H9 (cell line): ENCODE results near the gene ART4. TPM values are rescaled to one million over a fixed set of nuclear protein-coding genes. Genes with fewer than 3 reads are reported as not detected.

Source experiments
- DNase-seq: peaks from one replicate; pipeline ENCODE4 v3.0.0-alpha.2; 2017
- H2AFZ ChIP-seq: one replicate; pipeline ENCODE4 v1.6.1; 2013; ENCODE audit warnings: mild to moderate bottlenecking, low read length, control low read depth, moderate library complexity
- H2AK5ac ChIP-seq: 2 replicates; pipeline ENCODE4 v1.6.1; 2013; ENCODE audit warnings: low read length, control low read depth, mixed read lengths; ENCODE audit not compliant: insufficient read length
- H2BK120ac ChIP-seq: one replicate; pipeline ENCODE4 v1.6.1; 2013; ENCODE audit warnings: low read depth, mild to moderate bottlenecking, low read length, control low read depth, inconsistent platforms; ENCODE audit not compliant: poor library complexity, severe bottlenecking
- H2BK12ac ChIP-seq: 2 replicates; pipeline ENCODE4 v1.6.1; 2013; ENCODE audit warnings: low read length, control low read depth, mixed read lengths, low read depth; ENCODE audit not compliant: insufficient read length
- H2BK15ac ChIP-seq: 2 replicates; pipeline ENCODE4 v1.6.1; 2013; ENCODE audit warnings: low read depth, low read length, control low read depth
- H2BK20ac ChIP-seq: one replicate; pipeline ENCODE4 v1.6.1; 2013; ENCODE audit warnings: low read depth, mild to moderate bottlenecking, low read length, control low read depth, inconsistent platforms; ENCODE audit not compliant: poor library complexity, severe bottlenecking
- H2BK5ac ChIP-seq: 2 replicates; pipeline ENCODE4 v1.6.1; 2013; ENCODE audit warnings: low read length, control low read depth, mixed read lengths; ENCODE audit not compliant: insufficient read length
- H3K14ac ChIP-seq: 2 replicates; pipeline ENCODE4 v1.6.1; 2013; ENCODE audit warnings: low read length, control low read depth; ENCODE audit not compliant: insufficient read depth
- H3K18ac ChIP-seq: 2 replicates; pipeline ENCODE4 v1.6.1; 2013; ENCODE audit warnings: low read depth, mild to moderate bottlenecking, mixed read lengths, low read length, control low read depth; ENCODE audit not compliant: insufficient read length
- H3K23ac ChIP-seq: 2 replicates; pipeline ENCODE4 v1.6.1; 2013; ENCODE audit warnings: low read length, control low read depth, mixed read lengths, low read depth; ENCODE audit not compliant: insufficient read length
- H3K23me2 ChIP-seq: 2 replicates; pipeline ENCODE4 v1.6.1; 2013; ENCODE audit warnings: low read depth, mild to moderate bottlenecking, mixed read lengths, low read length, control low read depth; ENCODE audit not compliant: insufficient read length, poor library complexity, severe bottlenecking
- H3K27ac ChIP-seq: 2 replicates; pipeline ENCODE4 v1.5.1; 2013; ENCODE audit warnings: low read length, control low read depth, mixed read lengths, low read depth; ENCODE audit not compliant: insufficient read length
- H3K27me3 ChIP-seq: 2 replicates; pipeline ENCODE4 v1.6.1; 2013; ENCODE audit warnings: low read length, control low read depth, inconsistent platforms; ENCODE audit not compliant: insufficient read depth
- H3K4ac ChIP-seq: 2 replicates; pipeline ENCODE4 v1.6.1; 2013; ENCODE audit warnings: low read depth, mild to moderate bottlenecking, control low read depth, inconsistent platforms, low read length, moderate library complexity
- H3K4me1 ChIP-seq: 2 replicates; pipeline ENCODE4 v1.6.1; 2013; ENCODE audit warnings: low read length, control low read depth, inconsistent platforms; ENCODE audit not compliant: insufficient read depth
- H3K4me2 ChIP-seq: 2 replicates; pipeline ENCODE4 v1.6.1; 2013; ENCODE audit warnings: low read length, control low read depth, mixed read lengths; ENCODE audit not compliant: insufficient read length, insufficient read depth
- H3K56ac ChIP-seq: 2 replicates; pipeline ENCODE4 v1.6.1; 2013; ENCODE audit warnings: low read depth, mild to moderate bottlenecking, mixed read lengths, low read length, control low read depth; ENCODE audit not compliant: insufficient read length
- H3K79me1 ChIP-seq: 2 replicates; pipeline ENCODE4 v1.6.1; 2013; ENCODE audit warnings: low read depth, mild to moderate bottlenecking, moderate library complexity, low read length, control low read depth, inconsistent platforms; ENCODE audit not compliant: insufficient read depth, poor library complexity, severe bottlenecking
- H3K79me2 ChIP-seq: 2 replicates; pipeline ENCODE4 v1.6.1; 2013; ENCODE audit warnings: low read length, control low read depth, inconsistent platforms; ENCODE audit not compliant: insufficient read depth
- H3K9ac ChIP-seq: 2 replicates; pipeline ENCODE4 v1.6.1; 2013; ENCODE audit warnings: low read length, control low read depth, mixed read lengths; ENCODE audit not compliant: insufficient read length; ENCODE audit errors: extremely low read depth
- H3K9me3 ChIP-seq: one replicate; pipeline ENCODE4 v1.6.1; 2013; ENCODE audit warnings: low read depth, low read length, inconsistent platforms; ENCODE audit not compliant: control insufficient read depth
- H3T11ph ChIP-seq: one replicate; pipeline ENCODE4 v1.6.1; 2013; ENCODE audit warnings: mild to moderate bottlenecking, low read length, control low read depth, inconsistent platforms
- H4K20me1 ChIP-seq: one replicate; pipeline ENCODE4 v1.6.1; 2013; ENCODE audit not compliant: control insufficient read depth, insufficient read length, insufficient read depth
- H4K5ac ChIP-seq: 2 replicates; pipeline ENCODE4 v1.6.1; 2013; ENCODE audit warnings: low read depth, mild to moderate bottlenecking, mixed read lengths, low read length, control low read depth; ENCODE audit not compliant: insufficient read length
- H4K8ac ChIP-seq: replicated peaks from 2 replicates; pipeline ENCODE4 v1.6.1; 2013; ENCODE audit warnings: low read length, control low read depth, mixed read lengths, low read depth; ENCODE audit not compliant: insufficient read length
- H4K91ac ChIP-seq: 2 replicates; pipeline ENCODE4 v1.6.1; 2013; ENCODE audit warnings: low read depth, mild to moderate bottlenecking, moderate library complexity, mixed read lengths, low read length, control low read depth; ENCODE audit not compliant: insufficient read length
- H3K27ac Mint-ChIP-seq, 3 experiments: 2 replicates in 2 of 3; 3 replicates in 1 of 3; pipeline ENCODE4 v1.8.0; 2020 to 2021; ENCODE audit warnings: mixed read lengths in 3 of 3, mild to moderate bottlenecking in 1 of 3, moderate library complexity in 1 of 3
- H3K27me3 Mint-ChIP-seq: 2 replicates; pipeline ENCODE4 v1.8.0; 2021; ENCODE audit warnings: low read depth, mild to moderate bottlenecking, moderate library complexity, mixed read lengths
- H3K36me3 Mint-ChIP-seq, 3 experiments: 2 replicates in 2 of 3; 3 replicates in 1 of 3; pipeline ENCODE4 v1.8.0; 2020 to 2021; ENCODE audit warnings: low read depth in 3 of 3, mixed read lengths in 3 of 3; ENCODE audit not compliant: insufficient read depth in 1 of 3
- H3K4me1 Mint-ChIP-seq, 2 experiments: 2 replicates each; pipeline ENCODE4 v1.8.0; 2020; ENCODE audit warnings: mixed read lengths in 2 of 2
- H3K4me3 Mint-ChIP-seq, 2 experiments: 2 replicates in 1 of 2; 3 replicates in 1 of 2; pipeline ENCODE4 v1.8.0; 2020 to 2021; ENCODE audit warnings: mild to moderate bottlenecking in 2 of 2, mixed read lengths in 2 of 2, moderate library complexity in 1 of 2
- H3K9me3 Mint-ChIP-seq, 2 experiments: 2 replicates in 1 of 2; 3 replicates in 1 of 2; pipeline ENCODE4 v1.8.0; 2020; ENCODE audit warnings: mild to moderate bottlenecking in 2 of 2, mixed read lengths in 2 of 2, moderate library complexity in 1 of 2
- CTCF ChIP-seq: fragments of 200-600 bp; sonication (generic); conservative IDR thresholded peaks from 3 replicates; pipeline ENCODE4 v1.8.0; 2021; ENCODE audit warnings: antibody characterized with exemption, mild to moderate bottlenecking
- WGBS: extraction: QIAGEN DNeasy Blood & Tissue Kit; methylation state at CpG from one replicate; pipeline ENCODE4 v1.1.7; 2013; ENCODE audit warnings: missing lambda C conversion rate, low lambda C conversion rate, mixed read lengths; ENCODE audit not compliant: insufficient read length; ENCODE audit errors: extremely low coverage; 5-methylcytosine and 5-hydroxymethylcytosine counted together
- total RNA-seq: library from RNA; stranded (reverse); gene quantifications from 2 replicates; pipeline ENCODE4 v1.2.1, GENCODE V29; 2021

ART4 gene
- total RNA-seq, 1 experiment from 2014 or later, result not detected

DNA sequence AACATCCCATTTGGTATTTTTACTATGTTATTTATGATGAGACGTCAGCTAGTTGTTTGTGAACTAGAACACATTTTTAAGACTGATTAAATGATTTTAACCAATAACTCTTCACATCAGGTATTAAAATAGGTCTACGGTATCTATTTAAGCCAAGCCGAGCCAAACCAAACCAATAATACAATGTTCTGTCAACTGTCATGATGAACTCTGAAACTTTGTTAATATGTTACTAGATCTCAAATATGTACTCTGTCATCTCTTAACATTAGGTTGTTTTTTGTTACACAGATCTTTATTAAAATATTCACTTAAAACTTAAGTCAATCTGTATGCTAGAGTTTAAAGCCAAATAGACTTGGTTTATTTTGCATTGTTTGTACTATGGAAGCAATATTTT, 1.0 kb downstream of the ART4 start:
- Histone ChIP-seq H2AK5ac (no peak overlapping the region), H3K27me3 (no peaks in the 10 kb centered on the region), H3K4ac (no peak overlapping the region), H3K4me1 (no peaks in the 10 kb centered on the region), H3K79me2 (no peaks in the 10 kb centered on the region), H4K91ac (no peak overlapping the region), H2AFZ (no peak overlapping the region), H3K23me2 (no peaks in the 10 kb centered on the region), H4K5ac (no peak overlapping the region), H4K20me1 (no peaks in the 10 kb centered on the region), H2BK5ac (no peak overlapping the region), H2BK120ac (no peak overlapping the region), H2BK15ac (no peak overlapping the region), H2BK20ac (no peak overlapping the region), H3K9me3 (no peaks in the 10 kb centered on the region), H3K23ac (no peak overlapping the region), H3K4me2 (no peak overlapping the region), H2BK12ac (no peak overlapping the region), H3K18ac (no peak overlapping the region), H3K14ac (no peak overlapping the region), H3K56ac (no peak overlapping the region), H3K79me1 (no peaks in the 10 kb centered on the region), H3T11ph (no peak overlapping the region), H3K27ac (no peak overlapping the region), H3K9ac (no peak overlapping the region), H4K8ac (no peak overlapping the region)
- peaks cover 7 to 8% of the 10 kb centered on the region in 2 experiments; a peak in 3 of 4 replicates for H3K4me1 Mint-ChIP-seq
- no peak for DNase-seq
- no peak overlapping the region for H3K27ac Mint-ChIP-seq
- TF ChIP-seq CTCF, result no peak
- no peaks in the 10 kb centered on the region for H3K27me3 Mint-ChIP-seq
- peaks cover 0 to 10% (median 0%) of the 10 kb centered on the region in 3 experiments; a peak in 2 of 7 replicates for H3K36me3 Mint-ChIP-seq
- no peak overlapping the region for H3K4me3 Mint-ChIP-seq
- WGBS, result no CpG with 5 or more reads among the region's 3 CpGs
- peaks cover 7 to 9% of the 10 kb centered on the region in 2 experiments for H3K9me3 Mint-ChIP-seq
